ENCODE data around the gene VMP1.
"Not testable (repeated sequence)": the region's sequence is repeated elsewhere in the genome, so short reads cannot be mapped to it uniquely, and the experiment has no call there.

Gene VMP1

GRCh38 chr17:59838052-59838916 is 130.8 kb downstream of the VMP1 start:
- in situ Hi-C loops (cut with MboI; ENCODE audit: low sequenced_read_pairs) = no loop called here

GRCh38 chr17:59839651-59840328 is 132.3 kb downstream of the VMP1 start:
- in situ Hi-C loops (cut with MboI; ENCODE audit: low sequenced_read_pairs) = no loop called here

- in situ Hi-C loops (cut with MboI; ENCODE audit: low sequenced_read_pairs) = no loop called here
Observed at GRCh38 chr17:59840329-59841090, 133.1 kb downstream of the VMP1 start.

GRCh38 chr17:59841091-59841881 is 133.8 kb downstream of the VMP1 start:
- in situ Hi-C loops (cut with MboI; ENCODE audit: low sequenced_read_pairs) = not testable (repeated sequence)

- in situ Hi-C loops (cut with MboI; ENCODE audit: low sequenced_read_pairs) = not testable (repeated sequence)
Observed at GRCh38 chr17:59841882-59842263, 134.4 kb downstream of the VMP1 start.

GRCh38 chr17:59842901-59843652 is 135.6 kb downstream of the VMP1 start:
- in situ Hi-C loops (cut with MboI; ENCODE audit: low sequenced_read_pairs) = no loop called here

- in situ Hi-C loops (cut with MboI; ENCODE audit: low sequenced_read_pairs) = no loop called here
Observed at GRCh38 chr17:59844884-59845594, 137.6 kb downstream of the VMP1 start.

- in situ Hi-C loops (cut with MboI; ENCODE audit: low sequenced_read_pairs) = no loop called here
Observed at GRCh38 chr17:59845595-59846393, 138.3 kb downstream of the VMP1 start.

GRCh38 chr17:59846394-59847165 is 139.1 kb downstream of the VMP1 start:
- in situ Hi-C loops (cut with MboI; ENCODE audit: low sequenced_read_pairs) = no loop called here

GRCh38 chr17:59848385-59848668 is 140.9 kb downstream of the VMP1 start:
- in situ Hi-C loops (cut with MboI; ENCODE audit: low sequenced_read_pairs) = no loop called here

- in situ Hi-C loops (cut with MboI; ENCODE audit: low sequenced_read_pairs) = no loop called here
Observed at GRCh38 chr17:59848778-59849177, 141.3 kb downstream of the VMP1 start.

- in situ Hi-C loops (cut with MboI; ENCODE audit: low sequenced_read_pairs) = not testable (repeated sequence)
Observed at GRCh38 chr17:59850311-59850710, 142.9 kb downstream of the VMP1 start.

GRCh38 chr17:59851439-59852375 is 144.3 kb downstream of the VMP1 start:
- in situ Hi-C loops (cut with MboI; ENCODE audit: low sequenced_read_pairs) = no loop called here

- in situ Hi-C loops (cut with MboI; ENCODE audit: low sequenced_read_pairs) = not testable (repeated sequence)
Observed at GRCh38 chr17:59852847-59853167, 145.4 kb downstream of the VMP1 start.

GRCh38 chr17:59853168-59853918 is 145.9 kb downstream of the VMP1 start:
- in situ Hi-C loops (cut with MboI; ENCODE audit: low sequenced_read_pairs) = no loop called here
